Stimulated activated effector memory CD8-positive, alpha-beta T cell treated with anti-CD3 and anti-CD28 coated beads, Interleukin-12 subunit alpha, Interleukin-12 subunit beta, amount 100 ng/mL, for 72 hours (primary cell): ENCODE data around the gene ASCC3.

Source experiments
- ATAC-seq: fragments of 150-1000 bp; cut with Tn5 transposase; 2 replicates; pipeline ENCODE4 v1.10.0; 2021
- DNase-seq, 2 donors: peaks; one replicate each; pipeline ENCODE4 v3.0.0; 2021 to 2022; ENCODE audit warnings: low spot score in 2 of 2
- H3K27ac Mint-ChIP-seq: one replicate; pipeline ENCODE4 v1.8.0; 2022; ENCODE audit warnings: mild to moderate bottlenecking, mixed read lengths
- H3K36me3 Mint-ChIP-seq: one replicate; pipeline ENCODE4 v1.8.0; 2022; ENCODE audit warnings: mild to moderate bottlenecking, mixed read lengths
- H3K4me1 Mint-ChIP-seq: one replicate; pipeline ENCODE4 v1.8.0; 2022; ENCODE audit warnings: mixed read lengths
- H3K4me3 Mint-ChIP-seq: one replicate; pipeline ENCODE4 v1.8.0; 2022; ENCODE audit warnings: mild to moderate bottlenecking, mixed read lengths
- H3K9me3 Mint-ChIP-seq: one replicate; pipeline ENCODE4 v1.8.0; 2022; ENCODE audit warnings: mixed read lengths

The ASCC3 gene

GRCh38 chr6:100475554-100476320 lies 405.4 kb downstream of the ASCC3 start:
- no peak overlapping the region for H3K4me3 Mint-ChIP-seq
- ATAC-seq (peak; percentile 78), DNase-seq (peak in 1 of 2 donors; percentile 50)
- H3K9me3 Mint-ChIP-seq: no peaks in the 10 kb centered on the region
- no peak overlapping the region for H3K27ac Mint-ChIP-seq
- H3K4me1 Mint-ChIP-seq: no peaks in the 10 kb centered on the region
- no peaks in the 10 kb centered on the region for H3K36me3 Mint-ChIP-seq

DNA sequence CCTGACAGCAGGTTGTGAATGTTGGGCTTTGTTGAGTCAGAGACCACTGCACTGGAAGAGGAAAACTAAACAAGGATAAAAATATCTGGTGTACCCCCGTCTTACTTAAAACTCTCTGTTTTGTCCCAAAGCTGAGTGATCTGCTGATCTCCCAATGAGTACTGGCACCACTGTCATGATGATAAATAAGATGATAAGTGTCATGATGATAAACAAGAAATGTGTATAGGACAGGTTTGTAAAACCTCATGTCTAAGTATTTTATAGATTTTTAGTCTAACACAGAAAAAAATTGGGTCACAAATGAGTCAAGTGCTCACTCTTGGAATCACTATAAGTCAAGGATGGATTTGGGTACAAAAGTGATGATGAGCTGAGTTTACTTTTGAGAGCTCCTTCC lies 407.9 kb downstream of the ASCC3 start:
- H3K36me3 Mint-ChIP-seq: no peaks in the 10 kb centered on the region
- no peak overlapping the region for H3K4me3 Mint-ChIP-seq
- no peaks in the 10 kb centered on the region for H3K4me1 Mint-ChIP-seq
- DNase-seq: no peak
- H3K27ac Mint-ChIP-seq: no peak overlapping the region
- no peaks in the 10 kb centered on the region for H3K9me3 Mint-ChIP-seq
- peak; percentile 47 for ATAC-seq

DNA sequence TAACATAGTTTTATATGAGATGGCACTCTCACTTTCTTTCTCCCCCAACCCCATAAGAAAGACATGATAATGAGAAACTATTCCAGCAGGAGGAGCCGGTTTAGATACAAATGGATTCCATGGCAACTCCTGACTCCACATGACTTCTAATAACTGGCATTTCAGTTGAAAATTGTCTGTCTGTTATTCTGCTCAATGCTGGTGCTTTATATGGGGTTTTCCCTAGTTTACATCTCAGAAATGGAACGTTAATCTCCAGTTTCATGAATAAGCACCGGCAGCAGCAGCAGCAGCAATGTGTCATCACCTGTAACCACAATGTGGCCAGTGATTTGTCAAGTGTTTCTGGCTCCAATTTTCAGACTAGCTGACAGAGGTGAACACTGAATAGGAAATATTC lies 408.5 kb downstream of the ASCC3 start:
- Mint-ChIP-seq H3K4me3 (no peak overlapping the region), H3K27ac (no peak overlapping the region), H3K4me1 (no peaks in the 10 kb centered on the region), H3K36me3 (no peaks in the 10 kb centered on the region), H3K9me3 (no peaks in the 10 kb centered on the region)
- ATAC-seq: peak; percentile 80
- DNase-seq: peak in 1 of 2 donors; percentile 58

DNA sequence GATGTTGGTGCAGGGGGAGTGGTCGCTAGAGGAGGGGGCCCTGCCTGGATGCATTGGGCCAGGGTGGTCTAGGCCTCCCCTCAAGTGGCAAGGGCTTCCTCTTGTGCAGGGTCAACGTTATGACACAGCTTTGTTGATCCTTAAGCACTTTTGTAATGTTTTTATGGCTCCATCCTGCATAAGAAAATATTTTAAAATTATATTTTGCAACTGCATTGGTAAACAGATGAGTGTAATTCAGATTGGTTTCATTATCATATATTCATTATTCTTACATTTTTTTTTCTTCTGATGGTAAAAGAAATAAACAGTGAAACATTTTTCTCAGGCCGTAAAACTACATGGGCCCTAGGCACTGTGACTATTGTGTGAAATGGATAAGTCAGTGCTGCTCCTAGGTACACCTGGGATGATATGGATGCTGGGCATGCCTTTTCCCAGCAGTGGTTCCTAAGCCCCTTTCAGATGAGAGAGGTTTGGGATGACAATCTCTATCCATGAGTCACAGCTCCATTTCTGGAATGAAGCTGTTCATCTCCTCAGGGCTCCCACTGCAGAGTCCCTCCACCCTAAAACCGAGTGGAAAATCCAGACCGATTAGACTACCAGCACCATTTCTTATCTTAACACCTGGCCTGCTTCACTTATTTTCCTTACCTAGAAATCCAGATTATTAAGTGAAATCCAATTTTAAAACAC lies 410.6 kb downstream of the ASCC3 start:
- H3K4me1 Mint-ChIP-seq: peaks cover 14% of the 10 kb centered on the region
- DNase-seq (no peak), ATAC-seq (no peak)
- no peaks in the 10 kb centered on the region for H3K36me3 Mint-ChIP-seq
- H3K27ac Mint-ChIP-seq: no peak overlapping the region
- no peaks in the 10 kb centered on the region for H3K9me3 Mint-ChIP-seq
- no peak overlapping the region for H3K4me3 Mint-ChIP-seq

GRCh38 chr6:100469101-100469859 lies 411.8 kb downstream of the ASCC3 start:
- H3K36me3 Mint-ChIP-seq: no peaks in the 10 kb centered on the region
- DNase-seq (no peak), ATAC-seq (no peak)
- no peak overlapping the region for H3K4me3 Mint-ChIP-seq
- no peak overlapping the region for H3K27ac Mint-ChIP-seq
- no peaks in the 10 kb centered on the region for H3K9me3 Mint-ChIP-seq
- peaks cover 14% of the 10 kb centered on the region for H3K4me1 Mint-ChIP-seq

- Mint-ChIP-seq H3K36me3 (no peaks in the 10 kb centered on the region), H3K9me3 (no peaks in the 10 kb centered on the region), H3K4me3 (no peak overlapping the region), H3K4me1 (peaks cover 14% of the 10 kb centered on the region), H3K27ac (no peak overlapping the region)
- DNase-seq (no peak), ATAC-seq (no peak)
Measured at GRCh38 chr6:100468016-100468622, 413.0 kb downstream of the ASCC3 start.

DNA sequence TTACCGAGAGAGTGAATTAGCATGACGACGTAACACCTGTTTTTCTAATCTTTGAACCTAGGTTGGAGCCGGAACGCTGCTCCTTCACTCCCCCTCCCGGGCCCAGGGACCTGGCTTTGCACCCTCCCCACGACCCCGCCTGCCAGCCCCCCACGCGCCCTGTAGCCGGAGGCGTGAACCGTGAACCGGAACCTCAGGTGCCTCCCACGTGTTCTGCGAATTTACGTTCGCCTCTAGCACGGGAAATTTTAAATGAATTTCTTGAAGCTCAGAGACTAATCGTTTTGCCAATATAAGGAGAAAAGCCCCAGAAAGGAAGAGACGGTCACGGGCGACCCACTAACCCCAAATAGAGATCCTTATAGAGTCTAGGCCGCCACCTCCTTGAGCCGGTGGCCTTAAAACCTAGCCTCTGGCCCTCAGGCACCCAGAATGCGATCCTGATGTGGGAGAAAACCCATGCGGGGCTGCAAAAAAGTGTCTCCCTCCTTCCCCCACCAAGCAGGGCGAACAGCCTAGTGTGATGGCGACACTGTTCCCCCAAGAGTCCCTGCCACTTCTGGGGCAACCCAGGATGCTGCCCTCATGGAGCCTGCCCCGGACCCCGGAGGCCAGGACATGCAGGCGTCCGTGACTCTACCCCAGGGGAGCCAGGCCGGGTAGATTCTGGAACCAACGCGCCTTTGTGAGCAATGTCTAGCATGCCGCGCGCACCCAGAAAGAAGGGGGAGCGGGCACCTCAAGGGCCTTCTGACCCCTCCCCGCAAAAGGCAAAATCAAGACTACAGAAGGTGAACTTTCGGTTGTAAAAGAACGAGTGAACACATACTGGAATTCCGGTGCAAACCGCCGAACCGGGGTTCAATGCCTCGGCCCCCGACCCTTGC lies 413.8 kb downstream of the ASCC3 start:
- Mint-ChIP-seq H3K36me3 (no peaks in the 10 kb centered on the region), H3K4me3 (no peak overlapping the region), H3K27ac (no peak overlapping the region), H3K9me3 (no peaks in the 10 kb centered on the region), H3K4me1 (peaks cover 14% of the 10 kb centered on the region)
- DNase-seq (peak in 1 of 2 donors; percentile 48), ATAC-seq (no peak)

- DNase-seq (peak in 1 of 2 donors; percentile 49), ATAC-seq (no peak)
- H3K9me3 Mint-ChIP-seq: no peaks in the 10 kb centered on the region
- no peak overlapping the region for H3K4me3 Mint-ChIP-seq
- peaks cover 22% of the 10 kb centered on the region for H3K4me1 Mint-ChIP-seq
- H3K27ac Mint-ChIP-seq: no peak overlapping the region
- H3K36me3 Mint-ChIP-seq: no peaks in the 10 kb centered on the region
Measured at GRCh38 chr6:100466410-100467128, 414.6 kb downstream of the ASCC3 start.

- no peaks in the 10 kb centered on the region for H3K9me3 Mint-ChIP-seq
- peaks cover 26% of the 10 kb centered on the region for H3K4me1 Mint-ChIP-seq
- H3K27ac Mint-ChIP-seq: no peak overlapping the region
- ATAC-seq (no peak), DNase-seq (no peak)
- H3K36me3 Mint-ChIP-seq: no peaks in the 10 kb centered on the region
- no peak overlapping the region for H3K4me3 Mint-ChIP-seq
Measured at GRCh38 chr6:100465701-100466409, 415.3 kb downstream of the ASCC3 start.

DNA sequence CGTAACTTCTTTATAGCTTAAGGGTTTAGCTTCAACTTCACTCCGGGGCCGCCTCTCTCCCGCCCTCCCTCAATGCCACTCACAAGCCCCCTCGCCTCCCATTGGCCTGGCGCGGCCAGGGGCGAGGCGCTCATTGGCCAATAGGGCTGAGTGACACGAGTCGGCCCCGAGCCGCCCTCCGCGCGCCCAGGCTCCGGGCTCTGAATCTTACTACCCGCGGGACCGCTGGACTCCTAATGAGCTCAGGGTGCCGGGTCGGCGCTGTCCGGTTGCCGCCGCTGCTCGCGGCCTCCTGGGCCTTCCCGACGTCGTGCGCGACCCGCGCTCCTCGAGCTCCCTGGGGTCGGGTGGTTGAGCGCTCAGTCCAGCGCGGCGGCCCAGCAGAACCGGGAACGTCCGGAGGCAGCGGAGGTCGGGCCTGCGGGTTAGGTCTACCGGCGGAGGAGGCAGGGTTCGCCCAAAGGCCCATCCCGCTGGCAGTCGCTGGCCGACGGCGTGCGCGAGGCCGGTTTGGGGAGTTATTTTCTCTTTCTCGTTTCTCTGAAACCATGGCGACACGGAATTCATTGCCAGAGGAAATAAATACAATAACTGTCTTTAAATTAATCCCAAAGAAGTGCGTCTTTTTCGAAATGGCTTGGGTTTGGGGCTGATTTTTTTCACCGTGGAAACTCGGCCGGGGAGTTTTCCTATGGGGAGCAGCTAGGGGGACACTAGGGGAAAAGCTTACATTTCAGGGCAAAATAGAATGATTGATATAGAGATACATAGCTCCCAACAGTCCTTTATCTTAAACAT lies 416.0 kb downstream of the ASCC3 start, which contains the start of gene SIM1:
SIM1 (minus strand) TSS at position 19 of the 798 bp plus-strand sequence. CDS start 1,453 bp downstream, outside the sequence.
- ATAC-seq (peak; percentile 58), DNase-seq (no peak)
- peaks cover 26% of the 10 kb centered on the region for H3K4me1 Mint-ChIP-seq
- H3K9me3 Mint-ChIP-seq: no peaks in the 10 kb centered on the region
- no peaks in the 10 kb centered on the region for H3K36me3 Mint-ChIP-seq
- H3K4me3 Mint-ChIP-seq: peak within 1 kb of the TSS; percentile 17
- H3K27ac Mint-ChIP-seq: no peak within 1 kb of the TSS

GRCh38 chr6:100464162-100464851 lies 416.8 kb downstream of the ASCC3 start:
- peak overlapping the region; percentile 17 for H3K4me3 Mint-ChIP-seq
- H3K27ac Mint-ChIP-seq: no peak overlapping the region
- no peak for ATAC-seq
- H3K9me3 Mint-ChIP-seq: no peaks in the 10 kb centered on the region
- peaks cover 26% of the 10 kb centered on the region for H3K4me1 Mint-ChIP-seq
- no peak for DNase-seq
- no peaks in the 10 kb centered on the region for H3K36me3 Mint-ChIP-seq

GRCh38 chr6:100463630-100464161 lies 417.4 kb downstream of the ASCC3 start:
- no peak for ATAC-seq
- Mint-ChIP-seq H3K27ac (no peak overlapping the region), H3K4me3 (no peak overlapping the region), H3K36me3 (no peaks in the 10 kb centered on the region), H3K9me3 (no peaks in the 10 kb centered on the region), H3K4me1 (peaks cover 26% of the 10 kb centered on the region)
- DNase-seq: no peak
